Prostate gland (tissue), 2 donors: ENCODE results near the gene HEG1. TPM values are rescaled to one million over a fixed set of nuclear protein-coding genes. Genes with fewer than 3 reads are reported as not detected.

ENCODE experiments used
- DNase-seq: peaks from one replicate; pipeline ENCODE4 v3.0.0-alpha.2; 2019; ENCODE audit warnings: low spot score
- H3K27ac ChIP-seq, 2 donors: fragments of 200-600 bp; sonication (generic); 2 replicates each; pipeline ENCODE4 v1.5.1; 2017 to 2019
- H3K27me3 ChIP-seq: fragments of 200-600 bp; sonication (generic); replicated peaks from 2 replicates; pipeline ENCODE4 v1.5.1; 2019; ENCODE audit not compliant: insufficient read depth
- H3K36me3 ChIP-seq, 2 donors: fragments of 200-600 bp; sonication (generic); 1 replicate in 1 of 2; 2 replicates in 1 of 2; pipeline versions ENCODE4 v1.5.1 to v1.8.1; 2017 to 2019
- H3K4me1 ChIP-seq: fragments of 200-600 bp; sonication (generic); replicated peaks from 2 replicates; pipeline ENCODE4 v1.5.1; 2019
- H3K4me3 ChIP-seq, 2 donors: fragments of 200-600 bp; sonication (generic); 2 replicates each; pipeline ENCODE4 v1.5.1; 2017 to 2019
- H3K9me3 ChIP-seq: fragments of 200-600 bp; sonication (generic); 2 replicates; pipeline ENCODE4 v1.5.1; 2017
- POLR2A ChIP-seq: fragments of 450-650 bp; IDR thresholded peaks from one replicate; pipeline ENCODE4 v1.6.1; 2016; ENCODE audit warnings: antibody characterized with exemption, mild to moderate bottlenecking
- POLR2AphosphoS5 ChIP-seq: sonication (generic); formaldehyde crosslinking; IDR thresholded peaks from one replicate; pipeline ENCODE4 v1.6.1; 2017; ENCODE audit warnings: antibody characterized with exemption
- WGBS: methylation state at CpG from one replicate; pipeline ENCODE4 v1.1.5; 2018; 5-methylcytosine and 5-hydroxymethylcytosine counted together
- intact Hi-C: fragments of 100-400 bp; cut with DNase I; formaldehyde crosslinking; loops from one replicate; pipeline ENCODE4 v1.14.2; 2022
- total RNA-seq, 2 donors: library from RNA; depleted of rRNA; stranded (reverse); fragments of >200 nt; gene quantifications; one replicate each; pipeline ENCODE4 v1.1.0, GENCODE V29; 2016
- TF ChIP-seq, protein P1 (sequence below), 4 experiments: fragments of 200-600 bp in 2 of 4; fragments of 450-650 bp in 2 of 4; sonication (generic) in 2 of 4; IDR thresholded peaks; 1 replicate in 3 of 4; 2 replicates in 1 of 4; pipeline ENCODE4 v1.5.1; 2016 to 2019; ENCODE audit warnings: antibody characterized with exemption in 4 of 4, mild to moderate bottlenecking in 2 of 4, moderate library complexity in 2 of 4

HEG1 gene
- total RNA-seq, 2 donors from 2014 or later, result 27.5 to 130 TPM

DNA sequence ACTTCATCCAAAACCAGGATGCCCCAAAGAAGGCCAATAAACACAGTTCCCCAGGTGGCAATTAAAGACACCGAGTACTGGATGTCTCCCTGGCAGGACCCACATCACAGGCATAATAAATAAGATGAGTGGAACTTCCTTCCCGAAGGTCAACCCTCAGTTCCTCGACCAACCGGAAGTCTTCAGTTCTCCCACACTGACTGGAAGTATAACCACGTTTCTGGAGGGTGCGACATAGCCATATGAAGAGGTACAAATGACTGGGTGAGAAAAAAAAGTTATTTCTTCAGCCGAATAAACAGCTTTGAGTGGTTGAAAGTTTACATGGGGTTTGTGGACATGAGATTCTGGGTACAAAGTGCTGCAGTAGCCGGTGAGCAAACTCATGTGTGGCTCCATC is 86.6 kb downstream of the HEG1 start:
- intact Hi-C loops, result no loop called here
- TF ChIP-seq POLR2AphosphoS5, result no peak
- TF ChIP-seq POLR2A, result no peak
- TF ChIP-seq, protein P1, sequence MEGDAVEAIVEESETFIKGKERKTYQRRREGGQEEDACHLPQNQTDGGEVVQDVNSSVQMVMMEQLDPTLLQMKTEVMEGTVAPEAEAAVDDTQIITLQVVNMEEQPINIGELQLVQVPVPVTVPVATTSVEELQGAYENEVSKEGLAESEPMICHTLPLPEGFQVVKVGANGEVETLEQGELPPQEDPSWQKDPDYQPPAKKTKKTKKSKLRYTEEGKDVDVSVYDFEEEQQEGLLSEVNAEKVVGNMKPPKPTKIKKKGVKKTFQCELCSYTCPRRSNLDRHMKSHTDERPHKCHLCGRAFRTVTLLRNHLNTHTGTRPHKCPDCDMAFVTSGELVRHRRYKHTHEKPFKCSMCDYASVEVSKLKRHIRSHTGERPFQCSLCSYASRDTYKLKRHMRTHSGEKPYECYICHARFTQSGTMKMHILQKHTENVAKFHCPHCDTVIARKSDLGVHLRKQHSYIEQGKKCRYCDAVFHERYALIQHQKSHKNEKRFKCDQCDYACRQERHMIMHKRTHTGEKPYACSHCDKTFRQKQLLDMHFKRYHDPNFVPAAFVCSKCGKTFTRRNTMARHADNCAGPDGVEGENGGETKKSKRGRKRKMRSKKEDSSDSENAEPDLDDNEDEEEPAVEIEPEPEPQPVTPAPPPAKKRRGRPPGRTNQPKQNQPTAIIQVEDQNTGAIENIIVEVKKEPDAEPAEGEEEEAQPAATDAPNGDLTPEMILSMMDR (IDR thresholded peaks at IDR 0.05), result no peak
- Histone ChIP-seq H3K27ac (no peak overlapping the region), H3K9me3 (no peaks in the 10 kb centered on the region), H3K27me3 (no peaks in the 10 kb centered on the region), H3K4me1 (no peaks in the 10 kb centered on the region), H3K4me3 (no peak overlapping the region), H3K36me3 (no peaks in the 10 kb centered on the region)
- DNase-seq, result no peak
- WGBS, result 82% methylated on average over 8 of the region's 8 CpGs

DNA sequence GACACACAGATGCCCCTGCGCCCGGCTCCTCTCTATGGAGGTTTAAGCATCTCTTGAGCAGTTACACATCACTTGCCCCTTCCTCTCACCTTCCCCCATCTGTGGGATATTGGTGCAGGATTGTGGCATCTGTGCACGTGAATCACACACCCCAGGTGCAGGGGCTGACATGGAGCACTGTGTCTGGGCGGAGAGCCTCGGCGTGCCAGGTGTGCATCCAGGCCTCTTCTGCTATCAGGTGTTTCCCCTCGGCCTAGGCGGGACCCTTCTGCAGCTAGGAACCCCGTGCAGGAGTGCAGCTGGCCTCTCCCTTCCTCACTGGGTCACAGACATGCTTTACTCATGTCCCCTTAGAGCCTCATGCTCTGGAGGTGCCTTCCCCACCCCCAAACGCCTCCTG is 87.8 kb downstream of the HEG1 start:
- Histone ChIP-seq H3K4me3 (no peak overlapping the region), H3K9me3 (no peaks in the 10 kb centered on the region), H3K27ac (no peak overlapping the region), H3K4me1 (no peaks in the 10 kb centered on the region), H3K36me3 (no peaks in the 10 kb centered on the region), H3K27me3 (no peaks in the 10 kb centered on the region)
- DNase-seq, result no peak
- WGBS, result 86% methylated on average over 10 of the region's 10 CpGs
- TF ChIP-seq POLR2AphosphoS5 (no peak), POLR2A (no peak)
- TF ChIP-seq, protein P1 (IDR thresholded peaks at IDR 0.05), result no peak
- intact Hi-C loops, result no loop called here

DNA sequence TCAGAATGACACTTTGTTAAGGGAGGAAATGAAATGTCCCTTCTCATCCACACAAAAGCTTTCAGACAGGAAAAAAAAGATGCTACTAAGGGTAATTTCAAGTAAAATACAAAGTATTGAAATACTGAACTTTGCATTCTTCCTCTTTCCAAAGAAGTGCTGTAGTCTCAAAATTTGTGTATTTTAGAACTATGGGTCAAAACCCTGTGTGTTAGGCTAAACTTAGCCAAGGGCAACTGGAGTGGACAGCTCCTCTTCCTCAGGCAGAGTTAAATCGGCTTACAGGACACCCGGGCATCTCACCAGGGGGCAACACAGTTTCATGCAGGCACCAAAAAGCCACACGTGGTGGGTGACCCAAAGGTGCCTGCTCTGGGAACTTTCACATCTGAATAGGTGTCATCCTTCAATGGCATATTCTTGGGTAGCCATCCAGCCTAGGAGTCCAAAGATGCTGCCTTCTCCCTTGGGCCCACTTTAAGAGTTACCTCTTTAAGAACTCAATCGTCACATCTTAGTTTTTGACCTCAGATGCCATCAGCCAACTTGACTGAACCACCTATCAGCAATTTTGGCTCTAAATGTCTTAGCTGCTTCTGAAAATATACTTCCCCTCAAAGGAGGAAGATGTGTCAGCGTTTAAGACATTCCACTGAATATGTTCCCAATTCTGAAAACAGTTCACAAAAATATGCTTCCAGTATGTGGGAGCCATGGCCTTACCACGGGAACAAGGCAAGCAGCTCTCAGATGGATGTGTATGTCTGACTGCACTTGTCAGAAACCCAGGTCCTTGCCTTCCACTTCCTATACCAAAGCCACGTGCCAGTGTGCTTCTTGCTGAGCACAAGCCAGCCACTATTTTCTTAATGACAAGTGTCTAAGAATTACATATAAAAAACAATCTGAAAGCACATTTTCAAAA is 89.0 kb downstream of the HEG1 start:
- intact Hi-C loops, result no loop called here
- no peaks in the 10 kb centered on the region for H3K36me3 ChIP-seq
- no peaks in the 10 kb centered on the region for H3K27me3 ChIP-seq
- TF ChIP-seq, protein P1 (IDR thresholded peaks at IDR 0.05), result no peak
- TF ChIP-seq POLR2A, result no peak
- TF ChIP-seq POLR2AphosphoS5, result no peak
- no peak for DNase-seq
- no peak overlapping the region for H3K4me3 ChIP-seq
- H3K9me3 ChIP-seq, result no peaks in the 10 kb centered on the region
- H3K4me1 ChIP-seq, result no peaks in the 10 kb centered on the region
- H3K27ac ChIP-seq, result no peak overlapping the region
- WGBS, result 82% methylated on average over 7 of the region's 7 CpGs

DNA sequence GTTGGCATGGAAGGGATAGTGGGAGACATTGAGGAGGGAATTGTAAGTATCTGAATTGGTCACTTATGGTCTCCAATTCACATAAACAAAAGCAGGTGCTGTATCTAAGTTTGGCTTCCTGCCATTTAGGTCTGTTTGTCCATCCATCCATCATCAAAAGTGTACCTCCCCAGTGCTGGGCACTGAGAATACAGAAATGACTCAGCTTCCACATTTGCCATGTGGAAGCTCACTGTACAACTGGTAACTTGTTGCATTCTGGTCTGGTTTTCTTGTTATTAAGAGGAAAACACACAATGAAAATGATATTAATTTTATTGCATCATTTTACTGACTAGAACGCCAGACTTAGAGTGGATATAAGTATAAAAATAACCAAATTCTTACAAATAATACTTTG is 90.4 kb downstream of the HEG1 start:
- Histone ChIP-seq H3K4me1 (no peaks in the 10 kb centered on the region), H3K9me3 (no peaks in the 10 kb centered on the region), H3K27ac (no peak overlapping the region), H3K27me3 (no peaks in the 10 kb centered on the region), H3K36me3 (no peaks in the 10 kb centered on the region), H3K4me3 (no peak overlapping the region)
- 67% methylated on average over 1 of the region's 1 CpG for WGBS
- no peak for DNase-seq
- TF ChIP-seq POLR2AphosphoS5 (no peak), POLR2A (no peak)
- TF ChIP-seq, protein P1 (IDR thresholded peaks at IDR 0.05), result no peak
- intact Hi-C loops, result no loop called here

DNA sequence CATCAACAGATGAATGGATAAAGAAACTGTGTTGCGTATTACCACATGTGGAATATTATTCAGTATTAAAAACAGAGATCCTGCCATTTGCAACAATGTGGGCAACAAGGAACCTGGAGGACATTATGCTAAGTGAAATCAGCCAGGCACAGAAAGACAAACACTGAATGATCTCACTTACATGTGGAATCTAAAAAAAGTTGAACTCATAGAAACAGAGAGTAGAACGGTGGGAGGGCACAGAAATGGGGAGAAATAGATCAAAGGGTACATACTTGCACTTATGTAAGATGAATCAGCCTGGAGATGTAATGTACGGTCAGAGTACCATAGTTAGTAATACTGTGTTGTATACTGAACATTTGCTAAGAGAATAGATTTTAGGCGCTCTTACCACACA is 91.4 kb downstream of the HEG1 start:
- Histone ChIP-seq H3K9me3 (no peaks in the 10 kb centered on the region), H3K27ac (no peak overlapping the region), H3K4me1 (no peaks in the 10 kb centered on the region), H3K4me3 (no peak overlapping the region), H3K36me3 (no peaks in the 10 kb centered on the region), H3K27me3 (no peaks in the 10 kb centered on the region)
- TF ChIP-seq POLR2A (no peak), POLR2AphosphoS5 (no peak)
- TF ChIP-seq, protein P1 (IDR thresholded peaks at IDR 0.05), result no peak
- 84% methylated on average over 4 of the region's 4 CpGs for WGBS
- intact Hi-C loops, result no loop called here
- DNase-seq, result no peak
